ENCODE data around the gene GPC4. TPM values are rescaled to one million over a fixed set of nuclear protein-coding genes. Genes with fewer than 3 reads are reported as not detected.

The GPC4 gene
- total and polyA plus RNA-seq, 2 experiments from 2014 or later: 124 to 183 TPM

- H3K9me2 ChIP-seq (ENCODE audit: insufficient read depth): no peaks in the 10 kb centered on the region
- H3K4me3 ChIP-seq: no peak overlapping the region
- H3K36me3 ChIP-seq (ENCODE audit: insufficient read depth): no peaks in the 10 kb centered on the region
- Mint-ChIP-seq H3K36me3 (ENCODE audit: low read depth) (peaks cover 4% of the 10 kb centered on the region; the same call in 1 of the 3 replicates), H3K9me3 (peaks cover 8% of the 10 kb centered on the region; the same call in 1 of the 3 replicates), H3K4me3 (no peak overlapping the region), H3K27ac (no peak overlapping the region), H3K27me3 (ENCODE audit: insufficient read depth, low read depth, poor library complexity) (peaks cover 3% of the 10 kb centered on the region), H3K4me1 (peaks cover 7% of the 10 kb centered on the region)
- ATAC-seq (no peak), DNase-seq (ENCODE audit: low spot score) (no peak)
- H3K79me2 ChIP-seq (replicated peaks; ENCODE audit: insufficient read depth): no peaks in the 10 kb centered on the region
- no peak overlapping the region for H3K27ac ChIP-seq (ENCODE audit: low read depth)
- H4K20me1 ChIP-seq (replicated peaks; ENCODE audit: insufficient read depth): no peaks in the 10 kb centered on the region
- H3K27me3 ChIP-seq (ENCODE audit: insufficient read depth): no peaks in the 10 kb centered on the region
- no peaks in the 10 kb centered on the region; the same call in 1 of the 2 replicates for H3K4me1 ChIP-seq (ENCODE audit: insufficient read depth)
- no peaks in the 10 kb centered on the region for H3F3A ChIP-seq (replicated peaks; ENCODE audit: low read depth)
- no peak overlapping the region for H3K4me2 ChIP-seq
- TF ChIP-seq POLR2AphosphoS5 (IDR thresholded peaks at IDR 0.05; ENCODE audit: low read depth) (no peak), ETS1 (IDR thresholded peaks at IDR 0.05) (no peak), NANOG (IDR thresholded peaks at IDR 0.05; ENCODE audit: borderline replicate concordance) (no peak), CREB1 (CRISPR knock-in tag; IDR thresholded peaks at IDR 0.05; ENCODE audit: low read depth) (no peak), ZNF462 (CRISPR knock-in tag; IDR thresholded peaks at IDR 0.05) (no peak), JUNB (IDR thresholded peaks at IDR 0.05; ENCODE audit: unreplicated experiment) (no peak), ZNF331 (CRISPR knock-in tag; IDR thresholded peaks at IDR 0.05; ENCODE audit: low read depth) (no peak), STAT1 (IDR thresholded peaks at IDR 0.05; ENCODE audit: unreplicated experiment) (no peak), REST (IDR thresholded peaks at IDR 0.05; ENCODE audit: unreplicated experiment) (no peak), CTCF (conservative IDR thresholded peaks at IDR 0.05; ENCODE audit: low read depth in 2 of 2) (no peak), EZH2 (IDR thresholded peaks at IDR 0.05; ENCODE audit: low read depth, unreplicated experiment) (no peak), EZH2phosphoT487 (IDR thresholded peaks at IDR 0.05; ENCODE audit: unreplicated experiment) (no peak), ZNF114 (CRISPR knock-in tag; IDR thresholded peaks at IDR 0.05) (no peak)
- no peak overlapping the region for H2AFZ ChIP-seq
These were observed 142.1 kb downstream of the GPC4 start for GRCh38 chrX:133273180-133273579.

Measured in GM23338 (cell line).